PC-9 (cell line): ENCODE measurements around the gene CARMIL1.

Source experiments
- EZH2 ChIP-seq: fragments of 200-600 bp; sonication (generic); IDR thresholded peaks from 2 replicates; pipeline ENCODE4 v1.8.0; 2017; ENCODE audit warnings: antibody characterized with exemption, low read depth
- TF ChIP-seq, protein P1 (sequence below): fragments of 200-600 bp; sonication (generic); conservative IDR thresholded peaks from 2 replicates; pipeline ENCODE4 v1.6.1; 2017; ENCODE audit warnings: mixed run types, antibody characterized with exemption, mild to moderate bottlenecking, moderate library complexity

DNA sequence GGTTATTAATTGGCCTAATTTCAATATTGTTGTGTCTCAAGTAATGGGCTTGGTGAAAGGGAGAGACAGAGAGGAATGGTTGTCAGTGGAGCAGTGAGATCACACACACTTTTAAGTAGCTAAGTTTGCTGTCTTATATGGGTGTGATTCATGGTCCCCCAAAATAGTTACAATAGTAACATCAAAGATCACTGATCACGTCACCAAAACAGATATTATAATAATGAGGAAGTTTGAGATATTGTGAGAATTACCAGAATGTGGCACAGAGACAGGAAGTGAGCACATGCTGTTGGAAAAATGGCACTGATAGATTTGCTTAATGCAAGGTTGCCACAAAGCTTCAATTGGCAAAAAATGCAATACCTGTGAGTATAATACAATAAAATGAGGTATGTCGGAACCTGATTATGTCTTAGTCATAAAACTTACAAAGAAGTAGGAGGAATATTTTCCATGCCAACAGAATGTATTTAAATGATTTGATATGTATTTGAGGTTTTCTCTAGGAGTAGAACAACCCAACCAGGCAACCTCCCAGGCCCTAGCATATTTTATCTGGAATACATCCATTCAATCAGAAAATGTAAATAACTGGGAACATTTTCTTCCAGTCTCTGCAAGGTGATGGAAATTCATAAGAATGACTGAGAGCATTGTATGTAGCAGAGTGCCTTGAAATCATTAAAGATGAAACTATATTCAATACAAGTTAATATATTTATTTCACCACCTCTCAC lies 167.8 kb downstream of the CARMIL1 start:
- TF ChIP-seq, protein P1, sequence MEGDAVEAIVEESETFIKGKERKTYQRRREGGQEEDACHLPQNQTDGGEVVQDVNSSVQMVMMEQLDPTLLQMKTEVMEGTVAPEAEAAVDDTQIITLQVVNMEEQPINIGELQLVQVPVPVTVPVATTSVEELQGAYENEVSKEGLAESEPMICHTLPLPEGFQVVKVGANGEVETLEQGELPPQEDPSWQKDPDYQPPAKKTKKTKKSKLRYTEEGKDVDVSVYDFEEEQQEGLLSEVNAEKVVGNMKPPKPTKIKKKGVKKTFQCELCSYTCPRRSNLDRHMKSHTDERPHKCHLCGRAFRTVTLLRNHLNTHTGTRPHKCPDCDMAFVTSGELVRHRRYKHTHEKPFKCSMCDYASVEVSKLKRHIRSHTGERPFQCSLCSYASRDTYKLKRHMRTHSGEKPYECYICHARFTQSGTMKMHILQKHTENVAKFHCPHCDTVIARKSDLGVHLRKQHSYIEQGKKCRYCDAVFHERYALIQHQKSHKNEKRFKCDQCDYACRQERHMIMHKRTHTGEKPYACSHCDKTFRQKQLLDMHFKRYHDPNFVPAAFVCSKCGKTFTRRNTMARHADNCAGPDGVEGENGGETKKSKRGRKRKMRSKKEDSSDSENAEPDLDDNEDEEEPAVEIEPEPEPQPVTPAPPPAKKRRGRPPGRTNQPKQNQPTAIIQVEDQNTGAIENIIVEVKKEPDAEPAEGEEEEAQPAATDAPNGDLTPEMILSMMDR, result no peak
- TF ChIP-seq EZH2, result no peak
